ENCODE results near the gene DNAAF1. TPM values are rescaled to one million over a fixed set of nuclear protein-coding genes. Genes with fewer than 3 reads are reported as not detected.

DNAAF1 gene
- total RNA-seq, 1 experiment from 2014 or later = 0.07 TPM

DNA sequence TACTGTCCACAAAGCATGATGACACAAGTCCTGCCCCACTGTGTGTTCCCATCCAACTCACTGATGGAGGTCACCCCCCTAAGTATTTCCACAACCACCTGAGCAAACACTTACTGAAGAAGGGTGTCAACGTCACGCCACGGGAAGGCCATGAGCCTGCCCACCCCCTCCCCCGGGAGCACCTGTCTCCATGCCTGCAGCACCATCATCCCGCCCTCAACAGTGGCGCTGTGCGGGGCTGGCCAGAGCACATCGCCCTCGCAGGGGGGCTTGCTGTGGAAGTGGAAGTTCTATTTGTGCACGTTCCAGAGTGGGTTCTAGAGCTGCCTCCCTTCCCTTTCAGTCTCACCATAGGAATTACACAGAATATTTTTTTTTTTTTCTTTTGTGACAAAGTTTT is 24.1 kb upstream of the DNAAF1 start:
- peaks cover 23% of the 10 kb centered on the region for H3K36me3 Mint-ChIP-seq (ENCODE audit: insufficient read depth, unreplicated experiment)
- H3K4me1 Mint-ChIP-seq (ENCODE audit: low read depth, unreplicated experiment) = no peaks in the 10 kb centered on the region
- DNase-seq = no peak
- Histone ChIP-seq H3K27me3 (replicated peaks; ENCODE audit: control insufficient read depth, insufficient read depth, low read length) (no peaks in the 10 kb centered on the region), H3K9me3 (no peaks in the 10 kb centered on the region), H3K4me1 (no peaks in the 10 kb centered on the region), H3K4me3 (ENCODE audit: low read depth, low read length) (no peak overlapping the region), H3K36me3 (ENCODE audit: control insufficient read depth, insufficient read depth, low read length) (peaks cover 2% of the 10 kb centered on the region; the same call in 1 of the 2 replicates)
- H3K4me3 Mint-ChIP-seq (ENCODE audit: unreplicated experiment) = no peak overlapping the region
- H3K27me3 Mint-ChIP-seq (ENCODE audit: insufficient read depth, unreplicated experiment) = no peaks in the 10 kb centered on the region
- intact Hi-C loops (cut with micrococcal nuclease; ENCODE audit: unreplicated experiment) = no loop called here
- ChIA-PET POLR2A (no interaction called here), CTCF (no interaction called here)
- TF ChIP-seq, protein P1, sequence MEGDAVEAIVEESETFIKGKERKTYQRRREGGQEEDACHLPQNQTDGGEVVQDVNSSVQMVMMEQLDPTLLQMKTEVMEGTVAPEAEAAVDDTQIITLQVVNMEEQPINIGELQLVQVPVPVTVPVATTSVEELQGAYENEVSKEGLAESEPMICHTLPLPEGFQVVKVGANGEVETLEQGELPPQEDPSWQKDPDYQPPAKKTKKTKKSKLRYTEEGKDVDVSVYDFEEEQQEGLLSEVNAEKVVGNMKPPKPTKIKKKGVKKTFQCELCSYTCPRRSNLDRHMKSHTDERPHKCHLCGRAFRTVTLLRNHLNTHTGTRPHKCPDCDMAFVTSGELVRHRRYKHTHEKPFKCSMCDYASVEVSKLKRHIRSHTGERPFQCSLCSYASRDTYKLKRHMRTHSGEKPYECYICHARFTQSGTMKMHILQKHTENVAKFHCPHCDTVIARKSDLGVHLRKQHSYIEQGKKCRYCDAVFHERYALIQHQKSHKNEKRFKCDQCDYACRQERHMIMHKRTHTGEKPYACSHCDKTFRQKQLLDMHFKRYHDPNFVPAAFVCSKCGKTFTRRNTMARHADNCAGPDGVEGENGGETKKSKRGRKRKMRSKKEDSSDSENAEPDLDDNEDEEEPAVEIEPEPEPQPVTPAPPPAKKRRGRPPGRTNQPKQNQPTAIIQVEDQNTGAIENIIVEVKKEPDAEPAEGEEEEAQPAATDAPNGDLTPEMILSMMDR (IDR thresholded peaks at IDR 0.05; ENCODE audit: insufficient read depth in 1 of 2, low read depth in 1 of 2, low read length in 1 of 2, severe bottlenecking in 1 of 2, unreplicated experiment in 1 of 2) = no peak
- H3K9me3 Mint-ChIP-seq (ENCODE audit: unreplicated experiment) = no peaks in the 10 kb centered on the region
- no TSS peak for BruUV-seq (replicated peaks)
- H3K27ac Mint-ChIP-seq (ENCODE audit: unreplicated experiment) = no peak overlapping the region

DNA sequence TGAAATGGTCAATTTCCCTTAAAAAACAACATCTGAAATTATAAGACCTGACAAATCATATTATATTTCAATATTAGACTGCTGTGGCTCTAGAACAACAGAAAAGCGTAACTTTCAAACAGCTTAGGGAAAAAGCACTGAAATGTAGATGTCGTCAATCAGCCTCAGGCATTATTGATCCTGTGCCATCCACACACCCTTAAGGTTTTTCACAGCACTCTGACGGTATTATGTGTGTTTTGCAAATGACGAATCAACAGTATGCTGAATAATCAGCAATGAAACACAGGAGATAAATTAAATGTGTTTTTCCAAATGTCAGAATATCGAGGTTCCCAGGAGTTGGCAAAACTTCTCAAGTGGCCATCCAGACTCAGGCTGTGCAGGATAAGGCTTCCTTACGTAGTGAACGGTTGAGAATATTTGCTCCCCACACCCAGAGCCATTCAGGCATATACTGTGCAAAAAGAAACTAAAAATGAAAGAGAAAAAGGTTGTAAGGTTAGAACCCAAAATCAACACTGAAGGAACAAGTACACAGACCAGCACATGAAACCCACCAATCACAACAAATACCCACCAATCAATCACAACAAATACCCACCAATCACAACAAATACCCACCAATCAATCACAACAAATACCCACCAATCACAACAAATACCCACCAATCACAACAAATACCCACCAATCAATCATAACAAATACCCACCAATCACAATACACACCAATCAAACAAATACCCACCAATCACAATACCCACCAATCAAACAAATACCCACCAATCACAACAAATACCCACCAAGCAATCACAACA is 20.6 kb upstream of the DNAAF1 start:
- H3K4me3 Mint-ChIP-seq (ENCODE audit: unreplicated experiment) = no peak overlapping the region
- Histone ChIP-seq H3K9me3 (no peaks in the 10 kb centered on the region), H3K27me3 (replicated peaks; ENCODE audit: control insufficient read depth, insufficient read depth, low read length) (no peaks in the 10 kb centered on the region), H3K36me3 (ENCODE audit: control insufficient read depth, insufficient read depth, low read length) (peaks cover 2% of the 10 kb centered on the region; the same call in 1 of the 2 replicates), H3K4me3 (ENCODE audit: low read depth, low read length) (no peak overlapping the region), H3K4me1 (no peaks in the 10 kb centered on the region)
- H3K36me3 Mint-ChIP-seq (ENCODE audit: insufficient read depth, unreplicated experiment) = peaks cover 8% of the 10 kb centered on the region
- H3K9me3 Mint-ChIP-seq (ENCODE audit: unreplicated experiment) = no peaks in the 10 kb centered on the region
- ChIA-PET CTCF (no interaction called here), POLR2A (no interaction called here)
- H3K27ac Mint-ChIP-seq (ENCODE audit: unreplicated experiment) = no peak overlapping the region
- H3K27me3 Mint-ChIP-seq (ENCODE audit: insufficient read depth, unreplicated experiment) = no peaks in the 10 kb centered on the region
- DNase-seq = no peak
- TF ChIP-seq, protein P1 (IDR thresholded peaks at IDR 0.05; ENCODE audit: insufficient read depth in 1 of 2, low read depth in 1 of 2, low read length in 1 of 2, severe bottlenecking in 1 of 2, unreplicated experiment in 1 of 2) = no peak
- intact Hi-C loops (cut with micrococcal nuclease; ENCODE audit: unreplicated experiment) = no loop called here
- H3K4me1 Mint-ChIP-seq (ENCODE audit: low read depth, unreplicated experiment) = no peaks in the 10 kb centered on the region
- BruUV-seq (replicated peaks) = no TSS peak

DNA sequence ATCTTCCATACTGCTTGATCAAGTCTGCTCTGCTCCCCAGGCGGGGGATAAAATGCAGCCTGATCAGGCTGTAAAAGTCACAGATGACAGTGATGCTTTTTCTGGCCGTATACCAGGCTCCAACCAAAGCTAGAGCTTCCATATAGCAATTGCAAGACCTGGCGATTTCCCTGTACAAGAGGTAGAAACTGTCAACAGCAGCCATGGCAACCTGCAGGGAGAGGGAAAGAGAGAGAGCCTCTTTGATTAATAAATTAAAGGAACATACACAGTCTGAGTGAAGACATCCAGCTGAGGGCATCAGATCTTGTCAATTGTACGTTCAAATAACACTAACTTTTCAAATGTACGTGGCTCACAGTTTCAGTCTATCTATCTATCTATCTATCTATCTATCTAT is 14.0 kb upstream of the DNAAF1 start:
- ChIA-PET POLR2A (no interaction called here), CTCF (no interaction called here)
- H3K27me3 ChIP-seq (replicated peaks; ENCODE audit: control insufficient read depth, insufficient read depth, low read length) = no peaks in the 10 kb centered on the region
- H3K9me3 ChIP-seq = no peaks in the 10 kb centered on the region
- no peaks in the 10 kb centered on the region for H3K36me3 ChIP-seq (ENCODE audit: control insufficient read depth, insufficient read depth, low read length)
- Mint-ChIP-seq H3K9me3 (ENCODE audit: unreplicated experiment) (no peaks in the 10 kb centered on the region), H3K27ac (ENCODE audit: unreplicated experiment) (no peak overlapping the region), H3K27me3 (ENCODE audit: insufficient read depth, unreplicated experiment) (no peaks in the 10 kb centered on the region), H3K4me3 (ENCODE audit: unreplicated experiment) (no peak overlapping the region), H3K4me1 (ENCODE audit: low read depth, unreplicated experiment) (no peaks in the 10 kb centered on the region), H3K36me3 (ENCODE audit: insufficient read depth, unreplicated experiment) (no peaks in the 10 kb centered on the region)
- intact Hi-C loops (cut with micrococcal nuclease; ENCODE audit: unreplicated experiment) = no loop called here
- TF ChIP-seq, protein P1 (IDR thresholded peaks at IDR 0.05; ENCODE audit: insufficient read depth in 1 of 2, low read depth in 1 of 2, low read length in 1 of 2, severe bottlenecking in 1 of 2, unreplicated experiment in 1 of 2) = no peak
- no peak overlapping the region for H3K4me3 ChIP-seq (ENCODE audit: low read depth, low read length)
- H3K4me1 ChIP-seq = no peaks in the 10 kb centered on the region
- no TSS peak for BruUV-seq (replicated peaks)
- DNase-seq = no peak

All from Caco-2 (cell line).